Measurements from ENCODE around the gene FILIP1L. TPM values are rescaled to one million over a fixed set of nuclear protein-coding genes. Genes with fewer than 3 reads are reported as not detected.

The FILIP1L gene
- polyA plus RNA-seq, 3 donors = 16.9 to 20.2 (median 17.4) TPM

DNA sequence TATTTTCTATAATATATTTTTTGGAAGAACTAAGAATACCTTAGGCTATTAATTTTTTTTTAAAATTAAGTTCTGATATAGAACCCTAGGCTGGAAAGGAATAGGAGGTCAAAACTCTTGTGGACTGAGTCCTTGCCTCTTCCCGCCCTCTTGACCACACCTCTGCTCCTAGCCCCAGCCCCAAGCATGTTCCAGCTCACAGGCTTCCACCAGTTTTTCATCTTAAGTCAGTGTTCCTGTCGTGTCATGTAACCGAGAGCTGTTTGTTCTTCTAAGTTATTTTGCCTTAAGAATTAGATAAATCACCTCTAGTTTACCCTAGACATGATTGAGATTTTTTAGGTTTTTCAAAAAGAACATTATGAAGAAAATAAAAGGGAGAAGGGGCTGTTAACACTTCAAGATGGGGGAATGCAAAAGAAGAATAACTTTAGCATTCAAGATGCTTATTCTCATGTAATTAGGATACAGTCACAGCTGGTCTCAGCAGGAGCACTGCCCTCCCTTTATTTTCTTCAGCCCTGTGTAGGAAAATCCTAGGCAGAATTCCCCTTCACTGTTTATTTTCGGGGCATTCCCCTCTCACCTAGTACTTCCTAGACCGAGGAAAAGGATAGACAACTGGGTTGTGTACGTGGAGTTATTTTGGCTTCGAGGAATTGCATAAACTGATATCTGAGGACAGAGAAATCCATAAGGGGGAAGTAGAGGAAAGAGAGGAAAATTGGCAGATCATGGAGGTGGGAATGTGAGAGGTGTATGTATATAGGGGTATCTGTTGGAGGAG, 186.4 kb downstream of the FILIP1L start:
- DNase-seq = no peak

DNA sequence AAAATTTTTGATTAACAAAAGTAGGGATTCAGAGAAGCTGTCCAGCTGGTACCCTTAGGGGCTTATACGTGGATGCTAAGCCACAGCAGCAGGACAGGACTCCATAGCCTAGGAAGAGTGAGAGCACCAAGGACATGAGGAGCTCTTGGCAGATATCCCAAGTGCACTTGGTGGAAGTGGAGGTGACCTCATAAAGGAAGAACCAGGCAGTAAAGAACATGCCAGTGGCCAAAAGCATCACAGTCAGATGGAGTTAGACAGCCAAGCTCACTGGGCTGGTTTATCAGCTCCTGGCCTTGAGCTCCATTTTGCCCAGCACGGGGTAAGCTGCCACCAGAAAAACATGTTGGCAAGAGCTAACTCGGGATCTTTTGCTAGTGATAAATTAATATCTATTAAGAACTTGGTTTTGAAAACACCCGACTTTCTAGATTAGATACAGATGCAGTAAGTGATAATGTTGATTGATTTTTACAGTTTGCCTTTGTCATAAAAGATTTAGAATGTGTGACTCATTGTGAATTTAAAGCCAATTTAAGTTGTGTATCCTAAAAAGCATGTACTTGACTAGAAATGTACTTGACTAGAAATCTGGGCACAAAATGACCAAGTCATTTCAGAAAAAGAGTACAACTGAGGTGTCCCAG, 188.6 kb downstream of the FILIP1L start:
- no peak for DNase-seq

DNA sequence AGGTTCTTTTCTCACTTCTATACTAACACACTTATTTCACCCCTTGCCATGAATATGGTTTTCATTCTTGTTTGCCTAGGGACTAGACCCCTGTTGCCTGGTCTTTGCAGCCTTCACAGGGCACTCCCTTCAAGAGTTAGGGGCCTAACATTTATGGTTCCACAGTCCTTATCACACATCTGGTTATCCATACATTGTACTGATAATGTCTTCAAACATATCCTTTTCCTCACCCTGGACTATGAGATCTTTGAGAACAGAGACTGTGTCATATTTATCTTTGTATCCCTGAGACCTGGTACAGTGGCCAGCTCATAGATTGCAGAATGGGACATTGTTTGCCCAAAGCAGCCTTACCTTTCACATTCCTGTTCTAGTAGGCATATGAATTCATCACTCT, 190.4 kb downstream of the FILIP1L start:
- DNase-seq = no peak

DNA sequence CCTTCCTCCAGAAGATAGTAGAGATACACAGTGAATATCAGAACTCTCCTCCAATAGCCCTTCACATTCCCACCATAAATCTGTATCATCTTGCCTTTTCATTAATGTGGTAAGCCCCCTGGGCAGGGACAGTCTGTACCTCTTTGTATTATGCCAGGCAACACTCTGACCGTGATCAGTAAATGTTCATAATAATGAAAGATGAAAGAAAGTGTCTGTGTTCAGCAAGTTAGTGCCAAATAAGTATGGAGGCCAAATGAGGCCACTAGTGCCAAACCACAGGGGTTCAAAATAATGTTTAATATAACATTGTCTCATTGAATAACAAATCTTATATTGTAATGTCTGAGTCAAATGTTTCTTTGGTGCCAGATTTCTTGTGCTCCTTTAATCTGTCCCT, 192.3 kb downstream of the FILIP1L start:
- DNase-seq = no peak

DNA sequence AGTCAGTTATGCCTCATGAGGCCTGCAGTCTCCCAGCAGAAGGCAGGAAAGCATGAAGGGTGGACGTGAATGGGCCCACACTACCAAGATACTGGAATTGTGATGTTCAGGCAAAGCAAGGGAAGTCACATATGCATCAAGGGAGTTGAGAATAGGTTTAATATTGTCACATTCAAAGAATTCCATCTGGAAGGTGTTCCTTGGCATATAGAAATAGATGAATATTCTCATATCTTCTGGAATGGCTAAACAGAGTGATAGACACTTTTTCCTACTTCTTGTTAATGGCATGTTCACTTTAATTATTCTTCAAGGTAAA, 193.0 kb downstream of the FILIP1L start:
- no peak for DNase-seq

DNA sequence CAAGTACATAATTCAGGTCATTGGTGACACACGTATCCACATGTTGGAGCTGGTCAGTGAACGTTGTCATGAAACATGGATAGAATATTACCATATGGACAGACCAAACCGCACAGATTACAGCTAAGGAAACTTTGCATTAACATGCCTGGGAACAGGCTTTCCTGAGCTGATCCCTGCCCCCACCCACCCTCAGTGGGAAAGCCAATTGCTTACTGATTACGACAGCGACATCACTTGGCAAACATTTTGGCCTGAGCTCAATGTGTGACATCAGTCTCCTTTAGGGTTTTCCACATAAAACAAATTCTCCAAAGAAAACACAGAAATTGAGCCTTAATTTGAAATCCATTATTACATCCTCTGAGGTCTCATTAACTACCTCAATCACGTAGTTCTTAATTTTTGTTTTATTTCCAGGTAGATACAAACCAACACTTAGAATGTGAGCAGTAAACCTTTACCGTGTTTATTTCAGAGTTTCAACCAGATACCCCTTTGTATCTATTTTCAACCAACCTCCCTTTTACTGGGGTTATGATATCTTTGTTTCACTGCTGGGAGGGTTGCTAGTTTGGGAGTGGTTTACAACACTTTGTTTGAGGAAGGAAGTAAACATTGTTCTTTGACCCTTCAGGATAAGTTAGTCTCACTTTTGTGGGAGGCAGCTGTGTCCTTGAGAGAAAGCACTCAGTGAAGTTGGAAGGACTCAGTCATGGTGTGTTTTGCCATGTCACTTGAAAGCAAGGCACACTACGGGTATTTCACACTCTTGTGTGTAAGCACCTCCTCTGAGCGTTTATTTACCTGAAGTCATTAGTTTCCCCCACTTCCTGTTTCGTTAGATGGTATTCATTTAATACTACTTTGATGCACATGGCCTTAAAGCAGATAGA, 193.6 kb downstream of the FILIP1L start:
- no peak for DNase-seq

DNA sequence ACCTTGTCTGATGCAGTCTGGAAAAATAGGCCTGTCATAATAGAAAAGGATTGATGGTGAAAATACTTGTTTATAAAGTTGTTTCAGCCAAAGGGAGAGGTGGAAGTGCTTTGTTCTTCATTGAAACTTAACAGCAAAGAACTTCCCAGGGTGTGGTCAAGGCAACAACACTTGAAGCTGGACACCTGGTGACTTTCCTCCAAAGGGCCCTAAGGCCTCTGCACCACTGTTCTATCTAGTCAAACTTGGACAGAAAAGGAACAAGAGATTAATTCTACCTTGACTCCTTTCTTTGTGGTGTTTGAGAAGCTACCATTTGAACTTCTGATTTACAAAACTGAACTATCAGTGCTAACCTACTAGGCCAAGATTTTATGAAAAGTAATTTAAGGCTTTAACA, 194.6 kb downstream of the FILIP1L start:
- DNase-seq = no peak

DNA sequence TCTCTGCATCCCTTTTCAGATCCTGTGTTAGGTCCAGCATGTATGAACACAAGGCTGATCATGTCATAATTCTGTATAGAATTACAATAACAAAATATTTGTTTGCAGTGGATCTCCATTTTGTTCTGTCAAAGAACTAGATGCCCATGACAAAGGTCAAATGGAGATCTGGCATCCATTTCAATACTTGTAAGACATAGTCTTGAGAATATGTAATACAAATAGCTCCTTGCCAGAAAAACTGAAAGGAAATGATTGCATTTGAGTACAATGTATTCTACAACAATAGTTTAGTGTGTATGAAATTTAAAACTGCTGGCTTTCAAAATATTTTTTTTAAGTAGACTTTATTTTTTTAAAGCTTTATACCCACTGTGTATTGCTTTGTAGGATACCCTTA, 195.6 kb downstream of the FILIP1L start:
- no peak for DNase-seq

DNA sequence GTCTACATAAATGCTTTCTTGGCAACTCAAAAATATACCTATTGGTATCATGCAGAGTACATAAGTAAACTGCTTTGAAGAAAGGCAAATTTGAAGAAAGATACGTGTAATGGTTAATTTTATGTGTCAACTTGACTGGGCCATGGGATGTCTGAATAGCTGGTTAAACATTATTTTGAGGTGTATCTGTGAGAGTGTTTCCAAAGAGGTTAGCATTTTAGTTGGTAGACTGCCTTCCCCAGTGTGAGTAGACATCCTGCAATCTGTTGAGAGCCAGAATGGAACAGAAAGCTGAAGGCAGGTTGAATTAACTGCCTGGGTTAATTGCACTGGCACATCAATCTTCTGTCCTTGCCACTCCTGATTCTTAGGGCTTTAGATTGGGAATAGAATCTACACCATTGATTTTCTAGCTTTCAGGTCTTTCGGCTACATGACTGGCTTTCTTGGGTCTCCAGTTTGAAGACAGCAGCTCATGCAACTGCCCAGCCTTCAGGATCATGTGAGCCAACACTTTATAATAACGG, 198.3 kb downstream of the FILIP1L start:
- DNase-seq = no peak

DNA sequence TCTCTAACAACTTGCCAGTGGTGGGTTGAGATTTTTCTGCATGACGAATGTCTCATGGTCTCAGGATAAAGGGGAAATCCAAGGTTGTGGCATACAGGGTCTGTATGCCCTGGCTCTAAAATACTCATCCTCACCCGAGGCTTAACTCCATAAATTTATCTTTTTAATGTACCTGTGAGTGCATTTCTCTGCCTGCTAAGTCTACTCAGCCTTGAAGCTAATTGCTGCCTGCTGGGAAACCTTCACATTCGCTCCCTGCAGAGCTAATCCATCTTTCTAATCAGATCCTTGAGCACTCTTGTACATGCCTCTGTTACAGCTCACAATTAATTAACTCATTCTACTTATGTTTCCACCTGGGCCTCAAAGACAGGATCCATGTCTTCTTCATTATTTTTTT, 202.9 kb downstream of the FILIP1L start:
- DNase-seq = no peak

DNA sequence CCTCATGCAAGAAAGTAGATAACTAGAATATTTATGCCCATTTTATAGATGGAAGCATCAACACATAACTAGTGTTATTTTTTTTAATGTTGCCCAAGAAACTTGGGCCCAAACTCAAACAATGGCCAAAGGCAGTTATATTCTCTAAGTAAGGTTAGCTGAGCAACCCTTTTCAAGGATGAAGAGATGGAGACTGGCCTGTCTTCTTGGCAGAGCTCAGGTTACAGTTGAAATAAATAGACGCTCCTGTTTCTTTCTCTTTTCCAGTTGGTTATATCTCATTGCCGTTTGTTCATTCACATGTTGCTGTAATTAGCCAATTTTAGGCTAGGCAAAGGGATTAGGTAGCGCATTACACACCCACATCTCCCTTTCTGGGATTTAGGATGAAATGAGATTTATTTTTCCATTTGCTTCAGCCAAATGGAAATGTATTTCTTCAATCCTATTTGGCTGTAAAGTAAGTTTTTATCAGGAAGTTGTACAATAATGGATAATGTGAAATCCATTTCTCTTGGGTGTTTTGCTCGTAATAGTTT, 203.5 kb downstream of the FILIP1L start:
- no peak for DNase-seq

DNA sequence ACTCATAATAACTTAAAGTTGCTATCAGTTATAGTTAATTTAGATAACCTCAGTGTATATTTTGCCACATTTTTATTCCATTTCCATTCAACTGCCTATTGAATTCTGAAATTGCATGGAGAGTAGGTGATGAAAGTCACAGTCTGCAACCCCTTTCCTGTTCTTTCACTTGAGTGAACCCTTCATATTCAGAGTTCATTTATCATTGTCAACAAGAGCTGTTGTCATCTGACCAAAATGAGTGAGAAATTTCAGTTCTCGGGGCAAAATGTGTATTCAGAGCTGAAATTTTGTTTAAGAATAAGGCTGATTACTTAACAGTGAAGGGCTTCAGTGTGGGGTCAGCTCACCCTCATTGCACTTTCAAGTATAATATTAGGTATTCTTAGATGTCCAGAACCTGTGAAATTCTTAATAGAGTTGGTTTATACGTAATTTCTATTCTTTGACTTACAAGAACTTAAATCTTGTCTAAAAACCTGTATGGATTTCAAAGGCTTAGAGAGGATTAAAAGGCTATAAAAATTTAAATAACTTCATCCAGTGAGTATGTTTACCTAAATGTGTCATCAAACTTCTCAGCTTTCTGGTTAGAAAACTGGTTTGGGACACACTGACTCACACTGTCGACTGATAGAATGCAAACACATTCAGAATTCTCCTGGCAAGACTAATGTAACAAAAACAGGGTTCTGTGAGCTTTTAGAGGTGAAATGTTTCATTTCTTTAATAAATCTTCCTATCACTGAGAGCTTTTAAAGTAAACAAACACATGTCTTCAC, 204.4 kb downstream of the FILIP1L start:
- no peak for DNase-seq

DNA sequence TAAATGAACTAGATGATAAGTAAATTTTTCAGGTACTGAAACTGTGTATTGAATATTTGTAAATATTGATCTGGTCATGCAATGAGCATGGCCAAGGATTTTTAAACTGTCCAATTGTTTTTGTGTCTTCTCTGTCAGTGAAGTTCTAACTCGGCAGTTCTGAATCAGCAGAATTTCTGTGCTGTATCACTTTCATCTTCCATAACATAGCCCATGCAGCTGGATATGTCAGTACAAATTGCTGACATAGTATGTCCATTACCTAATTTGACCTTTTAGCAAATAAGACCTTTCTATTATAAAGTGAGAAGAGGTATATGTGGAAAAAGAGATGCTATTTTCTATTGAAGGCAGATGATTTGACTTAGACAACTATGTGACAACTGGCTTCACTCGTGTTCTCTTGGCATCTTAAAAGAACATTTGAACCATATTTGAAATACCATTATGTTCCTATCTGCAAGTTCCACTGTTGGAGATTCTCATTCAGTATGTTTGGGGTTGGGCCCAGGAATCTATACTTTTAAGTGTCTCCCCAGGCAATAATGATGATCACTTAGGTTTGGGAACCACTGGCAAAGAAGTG, 206.2 kb downstream of the FILIP1L start:
- DNase-seq = no peak

DNA sequence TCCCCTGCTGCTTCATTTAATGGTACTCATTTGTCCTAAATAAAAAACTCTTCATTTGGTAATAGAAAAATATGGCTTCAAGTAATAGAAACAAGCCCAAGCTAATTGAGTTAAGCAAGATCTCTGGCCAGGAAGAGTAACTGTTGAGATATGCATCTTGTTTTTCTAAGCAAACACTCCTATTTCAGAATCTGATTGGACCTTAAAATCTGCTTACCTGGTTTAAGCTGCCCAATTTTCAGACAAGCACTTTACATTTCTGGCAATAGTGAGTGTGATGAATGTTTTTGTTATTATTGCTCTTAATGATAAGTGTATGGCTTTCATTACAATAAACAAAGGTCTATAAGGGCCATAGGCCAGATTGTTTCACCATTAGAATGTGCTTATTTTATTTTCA, 210.4 kb downstream of the FILIP1L start:
- no peak for DNase-seq

DNA sequence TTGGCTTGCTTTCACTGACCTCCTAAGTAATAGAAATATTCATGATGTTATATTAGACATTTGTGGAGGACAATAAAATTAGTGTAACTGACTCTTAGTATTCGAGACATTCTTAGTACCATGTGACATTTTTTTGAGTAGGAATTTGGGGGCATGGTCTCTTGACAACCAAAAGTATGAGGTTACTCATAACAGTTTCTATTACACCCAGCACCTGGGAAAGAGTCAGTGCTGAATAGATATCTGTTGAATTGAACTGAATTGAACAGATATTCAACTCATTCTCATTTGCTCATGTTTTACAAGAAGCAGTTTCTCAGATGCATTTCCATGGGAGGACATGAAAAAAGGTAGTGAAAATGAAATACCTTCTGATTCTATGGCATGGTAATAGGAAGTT, 212.2 kb downstream of the FILIP1L start:
- DNase-seq = no peak

DNA sequence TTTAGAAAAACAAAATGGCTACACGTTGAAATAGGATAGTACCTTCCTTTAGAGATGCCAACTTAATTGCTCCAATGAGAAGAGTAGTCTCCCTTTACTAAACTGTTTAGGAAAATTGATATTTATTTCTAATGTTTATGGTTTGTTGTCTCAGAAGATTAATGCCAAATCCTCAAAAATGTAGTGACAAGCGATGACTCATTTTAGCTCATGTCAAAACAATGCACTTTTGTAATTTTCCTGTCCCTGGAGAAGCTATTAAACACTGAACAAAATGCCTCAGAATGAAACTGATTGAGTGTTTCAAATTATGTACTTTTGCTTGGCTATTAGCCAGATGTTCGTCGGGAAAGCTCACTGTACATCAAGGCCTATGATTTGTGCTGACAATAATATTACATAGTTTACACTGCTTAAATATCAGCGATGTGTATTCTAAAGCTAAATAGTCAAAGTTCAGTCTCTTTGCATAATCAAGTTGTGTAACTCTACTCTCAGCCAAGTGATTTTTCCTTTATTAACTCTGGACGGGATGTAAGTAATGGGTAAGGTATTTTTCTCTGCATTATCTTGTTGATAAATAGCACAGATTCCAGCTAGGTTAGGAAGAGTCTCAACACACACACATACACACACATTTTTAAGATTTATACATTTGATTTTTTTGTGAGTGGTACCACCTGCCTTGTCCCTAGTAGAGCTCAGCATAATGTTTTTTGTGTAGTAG, 212.9 kb downstream of the FILIP1L start:
- DNase-seq = no peak

DNA sequence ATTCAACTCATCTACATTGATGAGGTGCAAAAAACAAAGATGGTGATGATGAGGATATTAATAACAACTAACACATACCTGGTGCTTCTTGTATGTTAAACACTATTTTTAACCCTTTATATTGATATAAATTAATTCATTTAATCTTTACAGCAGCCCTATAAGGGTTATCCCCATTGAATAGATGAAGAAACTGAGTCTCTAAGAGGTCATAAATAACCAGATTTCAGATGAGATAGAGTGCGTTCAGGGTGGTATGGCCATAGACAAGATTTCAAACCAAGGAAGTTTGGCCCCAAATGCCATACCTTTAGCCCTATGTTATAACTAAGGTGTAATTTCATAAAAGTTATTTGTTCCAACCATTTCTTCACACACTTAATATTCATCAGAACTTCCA, 214.1 kb downstream of the FILIP1L start:
- DNase-seq = no peak

DNA sequence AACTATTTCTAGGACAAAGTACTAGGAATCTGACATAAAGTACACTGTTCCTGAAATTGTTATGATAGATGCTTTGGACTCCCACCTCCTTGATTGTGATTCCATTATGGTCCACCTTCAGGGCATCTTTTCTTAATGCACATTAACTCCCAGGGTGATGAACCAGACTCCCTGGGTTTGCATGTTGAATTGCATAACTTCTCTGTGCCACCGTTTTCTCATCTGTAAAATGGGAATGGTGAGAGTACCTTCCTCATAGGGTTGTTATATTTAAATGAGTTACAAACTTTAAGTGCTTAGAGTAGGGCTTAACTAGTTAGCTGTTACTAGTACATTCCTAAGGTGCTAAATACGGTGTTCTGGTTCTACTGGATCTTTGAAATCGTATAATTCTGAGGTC, 214.7 kb downstream of the FILIP1L start:
- DNase-seq = no peak

DNA sequence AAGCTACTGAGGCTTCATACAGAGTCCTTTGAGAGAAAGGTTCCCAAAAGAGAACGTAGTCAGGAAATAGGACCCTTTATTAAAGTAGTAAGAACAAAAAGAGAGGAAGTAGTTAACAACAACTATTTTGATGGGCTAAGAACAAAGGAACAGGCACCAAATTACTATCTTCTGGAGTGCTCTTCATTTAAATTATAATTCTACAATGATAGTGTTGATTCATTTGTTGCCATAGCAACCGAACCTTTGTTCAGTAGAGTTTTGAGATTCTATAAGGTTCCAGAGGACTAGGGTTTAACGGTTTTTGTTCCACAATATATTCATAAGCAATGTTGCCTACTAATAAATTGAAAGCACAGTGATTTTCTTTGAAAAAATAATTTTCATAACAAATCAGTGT, 217.8 kb downstream of the FILIP1L start:
- DNase-seq = no peak

DNA sequence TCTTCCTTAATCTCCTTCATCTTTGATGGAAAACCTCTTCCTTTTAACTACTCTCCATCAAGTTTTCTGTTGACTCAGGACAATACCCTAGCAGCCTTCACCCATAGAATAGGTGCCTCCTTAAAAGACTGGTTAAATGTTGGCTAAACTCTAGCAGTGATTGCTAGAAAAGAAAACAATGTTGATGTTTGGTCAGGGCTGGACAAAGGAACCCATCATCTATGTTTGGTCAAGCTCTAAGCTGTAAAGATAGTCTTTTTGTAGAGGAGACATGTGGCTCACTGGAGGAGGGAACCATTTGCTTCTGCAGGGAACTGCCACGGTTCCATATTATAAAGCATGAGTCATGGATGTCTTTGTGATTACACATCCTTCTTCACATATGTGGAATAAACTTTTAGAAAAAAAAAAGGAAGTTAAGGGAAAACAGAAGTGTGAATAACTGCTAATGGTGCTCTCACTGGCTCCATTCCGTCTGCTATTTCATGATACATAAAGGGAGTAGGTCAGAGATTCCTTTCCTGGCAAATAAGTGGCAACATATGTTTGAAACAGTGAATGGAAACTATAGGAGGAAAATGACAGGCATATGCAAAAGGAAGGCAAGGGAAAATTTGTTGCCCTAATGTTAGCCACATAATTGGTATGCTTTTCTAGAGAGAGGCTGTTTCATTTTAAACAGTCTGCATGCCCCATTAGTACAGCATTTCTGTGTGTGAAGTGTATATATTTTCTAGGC, 218.4 kb downstream of the FILIP1L start:
- no peak for DNase-seq

Measured in renal pelvis (tissue), 4 donors.